ENCODE measurements around the gene CDH12. TPM values are rescaled to one million over a fixed set of nuclear protein-coding genes. Genes with fewer than 3 reads are reported as not detected.

Gene CDH12
- total and polyA plus RNA-seq, 10 of the 15 experiments (the other 5 are each of a cell fraction or from before 2014, with no cell fraction given) = 0.03 to 0.16 TPM; not detected in 8

DNA sequence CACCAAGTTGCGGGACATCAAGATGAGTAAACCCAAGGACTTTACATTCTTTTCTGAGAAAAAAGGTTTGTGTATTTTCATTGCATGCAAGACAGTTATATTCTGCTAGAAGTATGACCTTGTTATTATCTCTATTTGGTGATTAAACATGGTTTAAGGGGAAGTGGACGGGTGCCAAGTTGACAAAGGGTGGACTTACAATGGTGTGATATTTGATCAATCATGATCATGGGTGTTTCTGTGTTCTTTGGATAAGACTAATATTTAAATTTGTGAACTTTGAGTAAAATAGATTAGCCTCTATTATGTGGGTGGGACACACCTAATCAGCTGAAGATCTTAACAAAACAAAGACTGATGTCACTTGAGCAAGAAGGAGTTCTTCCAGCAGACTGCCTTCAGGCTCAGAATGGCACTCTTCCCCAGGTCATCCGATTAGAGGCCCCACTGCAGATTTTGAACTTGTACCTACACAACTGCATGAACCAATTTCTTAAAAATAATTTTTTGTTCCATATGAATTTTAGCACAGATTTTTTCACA is 782.9 kb downstream of the CDH12 start:
- FAIRE-seq (no peak), ATAC-seq (no peak), DNase-seq (ENCODE audit: low read depth, low spot score) (no peak)
- ChIA-PET SMC1A (ENCODE audit: uncharacterized antibody, unreplicated experiment) (no interaction called here), RAD21 (ENCODE audit: unreplicated experiment) (no interaction called here), CTCF (no interaction called here), POLR2A (no interaction called here)
- no peak overlapping the region for H3K9ac ChIP-seq (ENCODE audit: control insufficient read depth, insufficient read depth, low read length)
- H3K79me2 ChIP-seq (ENCODE audit: control insufficient read depth, insufficient read depth, low read length) = no peaks in the 10 kb centered on the region
- H3K9me3 ChIP-seq (replicated peaks; ENCODE audit: control insufficient read depth, insufficient read depth, low read length) = no peaks in the 10 kb centered on the region
- H3K36me3 ChIP-seq (ENCODE audit: control insufficient read depth in 2 of 2, insufficient read depth in 2 of 2, low read length in 1 of 2) = no peaks in the 10 kb centered on the region
- BruUV-seq (replicated peaks) = no TSS peak
- H3K4me1 ChIP-seq (ENCODE audit: control insufficient read depth, insufficient read depth, low read length) = no peaks in the 10 kb centered on the region
- H3K4me3 ChIP-seq = no peak overlapping the region
- H3K27me3 ChIP-seq (replicated peaks in 1 of 2; ENCODE audit: control insufficient read depth in 2 of 2, insufficient read depth in 2 of 2, low read length in 1 of 2) = no peaks in the 10 kb centered on the region
- TF ChIP-seq KAT2A (conservative IDR thresholded peaks at IDR 0.05; ENCODE audit: control insufficient read depth, low read depth, low read length) (no peak), BCLAF1 (IDR thresholded peaks at IDR 0.05) (no peak), EZH2 (IDR thresholded peaks at IDR 0.05; ENCODE audit: borderline replicate concordance, control insufficient read depth, low read depth, low read length) (no peak), MXI1 (IDR thresholded peaks at IDR 0.05; ENCODE audit: low read depth, low read length) (no peak), ZZZ3 (IDR thresholded peaks at IDR 0.05; ENCODE audit: control insufficient read depth, insufficient read length, low read depth) (no peak), ZNF592 (IDR thresholded peaks at IDR 0.05) (no peak), SMAD5 (IDR thresholded peaks at IDR 0.05; ENCODE audit: low read depth) (no peak)
- H3K4me2 ChIP-seq (ENCODE audit: control insufficient read depth, insufficient read depth) = no peak overlapping the region
- WGBS (ENCODE audit: insufficient coverage, insufficient replicate concordance, low lambda C conversion rate, missing lambda C conversion rate) = 44% methylated on average over 3 of the region's 3 CpGs
- intact Hi-C loops (cut with micrococcal nuclease; ENCODE audit: unreplicated experiment) = no loop called here
- no peaks in the 10 kb centered on the region for H4K20me1 ChIP-seq (ENCODE audit: control insufficient read depth, insufficient read depth)
- in situ Hi-C loops (cut with MboI) = no loop called here
- H3K27ac ChIP-seq (ENCODE audit: control insufficient read depth, insufficient read depth) = no peak overlapping the region
- H2AFZ ChIP-seq (ENCODE audit: control insufficient read depth, low read depth, low read length) = no peak overlapping the region

All from GM12878 (cell line).